A673 (cell line): ENCODE results near the gene NCKIPSD.

Source experiments
- EZH2 ChIP-seq: fragments of 200-600 bp; sonication (generic); IDR thresholded peaks from 2 replicates; pipeline ENCODE4 v1.6.1; 2017; ENCODE audit warnings: borderline replicate concordance, low read depth, mild to moderate bottlenecking, mixed read lengths, antibody characterized with exemption, low read length; ENCODE audit not compliant: poor library complexity, severe bottlenecking
- TF ChIP-seq, protein P1 (sequence below): fragments of 300-800, 200-600 bp; sonication (generic); conservative IDR thresholded peaks from 2 replicates; pipeline ENCODE4 v1.5.1; 2017; ENCODE audit warnings: low read depth, mild to moderate bottlenecking, antibody characterized with exemption, low read length, moderate library complexity, mixed read lengths

DNA sequence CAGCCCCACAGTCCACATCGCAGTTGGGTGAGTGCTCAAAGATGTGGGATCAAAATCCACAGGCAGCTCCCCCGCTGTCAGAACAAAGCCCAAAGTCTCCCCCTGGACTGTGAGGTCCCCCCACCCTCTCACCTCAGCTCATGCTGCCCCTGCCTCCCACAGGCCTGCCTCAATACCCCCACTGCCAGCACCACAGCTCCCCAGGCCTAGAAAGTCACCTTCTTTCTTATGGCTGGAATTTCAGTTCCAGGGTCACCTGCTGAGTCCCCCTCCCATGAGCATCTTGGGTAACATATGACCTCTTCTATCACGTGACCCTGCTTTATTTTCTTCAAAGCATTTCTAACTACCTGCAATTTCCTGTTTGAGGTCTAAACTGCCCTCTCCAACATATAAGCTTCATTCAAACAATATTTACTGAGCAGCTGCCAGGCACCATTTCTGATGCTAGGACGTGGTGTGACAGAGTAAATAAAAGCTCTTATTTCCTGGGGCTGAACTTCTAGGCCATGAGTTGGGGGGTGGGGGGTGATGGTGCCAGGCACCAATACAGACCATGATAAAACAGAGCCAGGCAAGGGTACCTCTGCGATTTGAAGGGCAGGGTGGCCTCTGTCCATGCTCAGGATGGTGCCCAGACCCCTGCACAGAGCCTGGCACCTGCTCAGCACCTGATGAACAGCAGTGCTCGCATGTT lies 61.7 kb downstream of the NCKIPSD start:
- TF ChIP-seq EZH2, result no peak
- TF ChIP-seq, protein P1, sequence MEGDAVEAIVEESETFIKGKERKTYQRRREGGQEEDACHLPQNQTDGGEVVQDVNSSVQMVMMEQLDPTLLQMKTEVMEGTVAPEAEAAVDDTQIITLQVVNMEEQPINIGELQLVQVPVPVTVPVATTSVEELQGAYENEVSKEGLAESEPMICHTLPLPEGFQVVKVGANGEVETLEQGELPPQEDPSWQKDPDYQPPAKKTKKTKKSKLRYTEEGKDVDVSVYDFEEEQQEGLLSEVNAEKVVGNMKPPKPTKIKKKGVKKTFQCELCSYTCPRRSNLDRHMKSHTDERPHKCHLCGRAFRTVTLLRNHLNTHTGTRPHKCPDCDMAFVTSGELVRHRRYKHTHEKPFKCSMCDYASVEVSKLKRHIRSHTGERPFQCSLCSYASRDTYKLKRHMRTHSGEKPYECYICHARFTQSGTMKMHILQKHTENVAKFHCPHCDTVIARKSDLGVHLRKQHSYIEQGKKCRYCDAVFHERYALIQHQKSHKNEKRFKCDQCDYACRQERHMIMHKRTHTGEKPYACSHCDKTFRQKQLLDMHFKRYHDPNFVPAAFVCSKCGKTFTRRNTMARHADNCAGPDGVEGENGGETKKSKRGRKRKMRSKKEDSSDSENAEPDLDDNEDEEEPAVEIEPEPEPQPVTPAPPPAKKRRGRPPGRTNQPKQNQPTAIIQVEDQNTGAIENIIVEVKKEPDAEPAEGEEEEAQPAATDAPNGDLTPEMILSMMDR, result no peak
